ENCODE results near the gene REXO5.

DNA sequence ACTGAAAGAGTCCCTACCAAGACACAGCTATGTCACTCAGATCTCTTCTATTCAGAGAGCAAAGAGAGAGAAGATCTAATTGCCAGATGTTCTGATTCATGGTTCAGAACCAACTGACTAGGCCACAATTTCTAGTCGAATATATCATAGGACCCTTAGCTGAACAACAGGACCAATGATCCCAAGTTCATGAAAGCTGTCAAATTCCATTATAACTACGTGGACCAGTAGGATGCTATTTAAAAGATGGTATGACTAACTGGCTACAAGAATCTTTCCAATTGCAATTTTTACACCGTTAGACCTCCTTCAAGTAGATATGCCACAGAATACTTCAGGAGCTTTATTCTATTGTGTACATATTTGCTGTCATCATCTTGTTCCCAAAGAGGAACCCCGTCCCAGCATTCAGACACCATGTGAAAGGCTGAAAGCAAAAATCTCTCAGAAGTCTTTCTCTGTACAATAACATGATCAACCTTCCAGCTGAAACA, 67.8 kb downstream of the REXO5 start:
- TF ChIP-seq, protein P1, sequence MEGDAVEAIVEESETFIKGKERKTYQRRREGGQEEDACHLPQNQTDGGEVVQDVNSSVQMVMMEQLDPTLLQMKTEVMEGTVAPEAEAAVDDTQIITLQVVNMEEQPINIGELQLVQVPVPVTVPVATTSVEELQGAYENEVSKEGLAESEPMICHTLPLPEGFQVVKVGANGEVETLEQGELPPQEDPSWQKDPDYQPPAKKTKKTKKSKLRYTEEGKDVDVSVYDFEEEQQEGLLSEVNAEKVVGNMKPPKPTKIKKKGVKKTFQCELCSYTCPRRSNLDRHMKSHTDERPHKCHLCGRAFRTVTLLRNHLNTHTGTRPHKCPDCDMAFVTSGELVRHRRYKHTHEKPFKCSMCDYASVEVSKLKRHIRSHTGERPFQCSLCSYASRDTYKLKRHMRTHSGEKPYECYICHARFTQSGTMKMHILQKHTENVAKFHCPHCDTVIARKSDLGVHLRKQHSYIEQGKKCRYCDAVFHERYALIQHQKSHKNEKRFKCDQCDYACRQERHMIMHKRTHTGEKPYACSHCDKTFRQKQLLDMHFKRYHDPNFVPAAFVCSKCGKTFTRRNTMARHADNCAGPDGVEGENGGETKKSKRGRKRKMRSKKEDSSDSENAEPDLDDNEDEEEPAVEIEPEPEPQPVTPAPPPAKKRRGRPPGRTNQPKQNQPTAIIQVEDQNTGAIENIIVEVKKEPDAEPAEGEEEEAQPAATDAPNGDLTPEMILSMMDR (IDR thresholded peaks at IDR 0.05; ENCODE audit: borderline replicate concordance, extremely low read depth, low read length, poor library complexity, severe bottlenecking): no peak
- no peak for TF ChIP-seq EZH2 (IDR thresholded peaks at IDR 0.05; ENCODE audit: borderline replicate concordance, low read depth, low read length, severe bottlenecking)
